Stimulated activated CD8-positive, alpha-beta memory T cell treated with anti-CD3 and anti-CD28 coated beads, Interleukin-7, amount 100 ng/mL, for 48 hours (primary cell): Measurements from ENCODE around the gene FAM117A.

Experiments used
- DNase-seq, 2 donors: peaks; one replicate each; pipeline ENCODE4 v3.0.0-alpha.2; 2020; ENCODE audit warnings: low read depth in 1 of 2; ENCODE audit errors: extremely low read depth in 1 of 2

The FAM117A gene

GRCh38 chr17:49715216-49715615 lies 48.7 kb downstream of the FAM117A start:
- DNase-seq = no peak

DNA sequence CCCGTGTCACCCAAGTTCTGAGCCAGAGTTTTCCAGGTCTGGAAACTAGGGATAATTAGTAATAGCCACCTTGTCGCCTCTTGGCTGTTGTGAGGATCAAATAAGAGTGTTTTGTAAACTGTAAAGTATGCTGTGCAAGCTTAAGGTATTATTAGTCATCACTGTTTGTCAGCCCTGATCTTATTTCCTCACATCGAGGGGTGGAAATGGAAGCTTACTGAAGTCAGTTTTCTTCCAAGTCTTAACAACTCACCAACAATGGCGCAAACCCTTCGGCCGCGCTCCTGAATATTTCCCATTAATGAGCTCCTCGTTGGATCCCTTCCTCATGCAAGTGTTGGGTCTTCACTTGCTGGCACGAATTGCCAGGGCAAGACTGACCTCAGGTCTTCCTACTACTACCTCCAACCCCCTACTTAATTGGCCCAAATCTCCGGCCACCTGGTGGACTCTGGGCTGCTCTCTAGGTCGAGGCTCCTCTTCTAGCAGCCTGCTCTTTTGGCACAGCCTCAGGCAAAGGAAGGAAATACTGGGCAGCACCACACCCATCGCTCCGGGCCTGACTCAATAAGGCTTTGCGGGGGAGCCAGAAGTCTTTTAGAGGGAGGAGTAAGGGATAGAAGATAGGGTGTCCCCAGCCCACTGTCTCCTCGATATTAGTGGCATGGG lies 55.3 kb downstream of the FAM117A start:
- no peak for DNase-seq

DNA sequence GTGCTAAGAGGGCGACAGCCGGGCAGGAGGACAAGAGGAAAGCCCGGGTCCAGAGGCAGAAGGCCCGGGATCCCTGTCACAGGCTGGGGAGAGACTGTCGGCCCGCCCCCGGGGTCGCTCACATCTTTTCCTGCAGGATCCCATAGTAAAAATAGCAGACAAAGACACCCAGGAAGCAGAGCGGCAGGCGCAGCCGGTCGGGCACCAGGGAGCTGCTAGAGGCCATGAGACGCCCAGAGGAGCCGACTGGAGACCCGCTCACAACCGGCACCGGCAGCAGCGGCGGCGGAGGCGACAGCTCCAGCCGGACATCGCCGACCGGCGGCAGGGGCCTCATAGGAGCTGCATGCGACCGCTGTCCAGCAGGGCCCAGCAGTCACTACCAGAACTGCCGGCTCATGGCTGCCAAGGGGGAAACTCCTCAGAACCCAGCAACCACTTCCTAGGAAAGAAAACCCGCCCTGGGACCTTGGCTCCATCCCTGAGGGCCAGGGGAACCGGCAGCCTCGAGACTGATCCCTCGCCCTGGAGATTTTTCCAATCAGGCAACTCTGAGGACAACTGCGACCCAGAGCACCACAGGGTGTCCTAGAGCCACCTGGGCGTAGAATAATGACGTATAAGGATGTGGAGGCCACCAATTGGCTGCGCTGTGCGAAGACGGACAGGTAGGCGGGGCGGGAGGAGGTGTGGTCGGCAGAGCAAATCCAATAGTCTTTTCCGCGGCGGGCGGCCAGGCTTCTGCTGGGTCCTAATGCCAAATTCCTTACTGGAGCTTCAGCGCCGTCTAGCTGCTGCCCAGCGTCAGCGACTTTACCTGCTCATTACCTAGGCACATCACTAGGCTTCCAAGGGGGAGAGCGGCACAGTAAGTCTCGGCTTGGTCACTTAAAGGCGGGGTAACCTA lies 56.1 kb downstream of the FAM117A start, which contains the start of gene SLC35B1:
Gene SLC35B1 (minus strand): TSS at position 357 of the 907 bp plus-strand sequence. CDS start 131 bp downstream, at position 226.
- peak; percentile 96 to 99 for DNase-seq

GRCh38 chr17:49707246-49707607 lies 56.7 kb downstream of the FAM117A start:
- DNase-seq = no peak

- DNase-seq = no peak
Measured at GRCh38 chr17:49705254-49705653, 58.7 kb downstream of the FAM117A start.

GRCh38 chr17:49703557-49704277 lies 60.2 kb downstream of the FAM117A start:
- DNase-seq = no peak

- DNase-seq = no peak
Measured at GRCh38 chr17:49700960-49701359, 63.0 kb downstream of the FAM117A start.

DNA sequence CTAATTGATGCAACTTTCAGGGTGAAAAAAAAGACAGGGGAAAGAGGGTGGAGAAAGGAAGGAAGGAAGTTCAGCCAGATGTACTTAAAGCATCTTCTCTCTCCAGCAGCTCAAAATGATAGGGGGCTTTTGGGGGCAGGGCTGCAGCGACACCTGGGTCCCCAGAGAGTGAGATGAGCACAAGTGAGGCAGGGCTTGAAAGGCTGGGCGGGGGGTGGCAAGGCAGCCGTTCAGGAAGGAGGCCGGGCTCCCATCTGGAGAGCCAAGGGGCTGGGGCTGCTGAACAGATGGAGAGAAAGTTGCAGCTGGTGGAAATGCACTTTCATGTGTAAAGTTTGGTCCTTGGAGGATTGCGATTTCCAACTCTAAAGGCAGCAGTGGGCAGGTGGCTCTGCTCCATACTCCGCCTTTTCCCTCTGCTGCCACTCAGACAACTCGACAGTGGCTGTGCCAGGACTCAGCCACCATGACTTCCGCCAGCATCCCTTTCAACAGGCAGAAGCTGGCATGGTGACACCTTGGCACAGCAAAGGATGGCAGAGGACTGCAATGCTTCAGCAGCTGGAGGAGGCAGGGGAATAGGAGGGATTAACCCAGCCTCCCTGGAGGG lies 63.9 kb downstream of the FAM117A start:
- DNase-seq = no peak

- no peak for DNase-seq
Measured at GRCh38 chr17:49698005-49698404, 65.9 kb downstream of the FAM117A start.

DNA sequence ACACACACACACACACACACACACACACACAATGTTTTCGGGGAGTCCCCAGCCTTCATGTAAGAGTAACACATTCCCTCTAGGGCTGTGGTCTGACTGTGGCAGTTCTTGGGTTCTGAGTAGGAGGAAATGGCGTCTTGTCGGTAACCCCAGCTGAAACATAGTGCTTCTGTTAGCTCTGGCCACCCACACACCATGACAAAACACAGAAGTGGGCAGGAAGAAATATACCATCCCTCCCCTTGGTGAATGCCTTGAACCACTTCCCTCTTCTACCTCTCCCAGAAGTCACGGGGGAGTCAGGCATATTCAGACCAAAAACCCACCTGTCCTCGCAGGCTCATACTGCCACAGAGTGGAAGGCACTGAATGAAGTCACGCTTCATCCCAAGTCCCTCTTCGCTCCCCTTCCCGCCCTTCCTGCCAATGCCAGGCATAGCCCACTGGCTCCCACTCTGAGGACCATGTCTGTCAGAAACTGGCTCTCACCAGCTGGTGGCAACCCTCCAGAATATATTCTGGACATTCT lies 67.6 kb downstream of the FAM117A start:
- peak; percentile 51 to 85 for DNase-seq

DNA sequence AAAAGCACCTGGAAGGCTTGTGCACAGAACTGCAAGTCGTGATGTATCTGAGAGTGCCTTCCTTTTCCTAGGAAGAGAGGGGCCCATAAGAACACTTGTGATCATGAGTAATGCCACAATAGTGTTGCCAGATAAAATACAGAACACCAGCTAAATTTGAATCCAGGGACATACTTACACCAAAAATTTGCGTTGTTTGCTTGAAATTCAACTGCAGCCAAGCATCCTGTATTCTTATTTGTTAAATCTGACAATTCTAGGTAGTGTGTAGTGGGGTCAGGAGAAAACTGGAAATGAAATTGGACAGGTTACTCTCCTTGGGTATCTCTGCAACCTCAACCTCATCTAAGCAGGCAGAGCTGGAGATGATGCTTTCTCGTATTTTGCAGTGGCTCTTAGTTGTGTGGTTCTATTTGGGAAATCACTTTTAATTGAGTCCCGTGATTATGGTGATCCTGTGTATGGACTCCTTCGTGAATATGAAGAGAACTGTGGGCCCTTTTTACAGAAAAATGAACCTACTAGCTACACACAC lies 68.2 kb downstream of the FAM117A start:
- no peak for DNase-seq

GRCh38 chr17:49694847-49695697 lies 68.9 kb downstream of the FAM117A start:
- peak in 1 of 2 donors; percentile 33 for DNase-seq

GRCh38 chr17:49692751-49693150 lies 71.2 kb downstream of the FAM117A start:
- DNase-seq = no peak

- DNase-seq = no peak
Measured at GRCh38 chr17:49691677-49692191, 72.2 kb downstream of the FAM117A start.

GRCh38 chr17:49691086-49691676 lies 72.8 kb downstream of the FAM117A start:
- no peak for DNase-seq

- DNase-seq = no peak
Measured at GRCh38 chr17:49690256-49690655, 73.7 kb downstream of the FAM117A start.

DNA sequence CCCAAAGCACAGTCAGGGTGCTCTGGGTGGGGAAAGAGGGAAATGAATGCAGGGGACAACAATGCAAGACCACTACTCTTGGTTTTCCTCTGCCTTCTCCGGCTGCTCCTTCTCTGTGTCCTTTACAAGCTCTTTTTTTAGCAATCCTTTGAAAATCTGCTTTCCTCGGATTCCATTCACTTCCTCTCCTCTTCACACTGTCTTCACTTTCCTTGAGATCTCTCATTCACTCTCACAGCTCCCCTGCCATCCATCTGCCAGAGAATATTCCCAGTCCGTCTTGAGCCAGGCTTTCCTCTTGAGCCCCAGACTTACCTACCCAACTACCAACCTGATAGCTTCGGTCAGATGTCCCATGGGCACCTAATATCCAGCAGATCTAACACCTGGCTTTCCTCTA lies 75.1 kb downstream of the FAM117A start:
- DNase-seq = no peak

DNA sequence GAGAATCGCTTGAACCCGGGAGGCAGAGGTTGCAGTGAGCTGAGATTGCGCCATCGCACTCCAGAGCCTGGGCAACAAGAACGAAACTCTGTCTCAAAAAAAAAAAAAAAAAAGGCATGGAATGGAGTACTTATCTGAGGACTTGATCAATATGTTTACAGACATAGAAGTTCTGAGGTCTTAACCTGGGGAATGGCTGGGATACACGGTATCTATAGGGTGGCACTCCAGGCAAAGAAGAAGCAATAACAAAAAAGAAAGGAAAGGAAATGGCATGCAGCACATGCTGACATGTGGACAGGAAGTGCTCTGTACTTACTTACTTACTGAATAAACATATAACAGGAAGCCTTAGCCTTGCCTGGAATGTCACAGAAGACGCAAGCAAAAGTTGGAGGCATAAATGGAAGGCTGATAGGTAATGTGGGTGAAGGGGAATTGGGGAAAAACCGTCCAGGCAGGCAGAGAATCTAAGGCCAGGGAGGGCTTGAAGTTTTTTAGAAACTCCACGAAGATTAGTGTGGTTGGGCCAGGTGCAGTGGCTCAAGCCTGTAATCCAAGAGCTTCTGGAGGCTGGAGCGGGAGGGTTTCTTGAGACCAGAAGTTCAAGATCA lies 75.9 kb downstream of the FAM117A start:
- no peak for DNase-seq
